NCI-H345 treated with DMSO at 0.1 percent for 48 hours (cell line): Measurements from ENCODE around the gene SAFB2.

ENCODE experiments used
- DNase-seq: peaks from one replicate; lab custom pipeline; 2025; ENCODE audit not compliant: unreplicated experiment; lab: John Stamatoyannopoulos, UW

The SAFB2 gene

DNA sequence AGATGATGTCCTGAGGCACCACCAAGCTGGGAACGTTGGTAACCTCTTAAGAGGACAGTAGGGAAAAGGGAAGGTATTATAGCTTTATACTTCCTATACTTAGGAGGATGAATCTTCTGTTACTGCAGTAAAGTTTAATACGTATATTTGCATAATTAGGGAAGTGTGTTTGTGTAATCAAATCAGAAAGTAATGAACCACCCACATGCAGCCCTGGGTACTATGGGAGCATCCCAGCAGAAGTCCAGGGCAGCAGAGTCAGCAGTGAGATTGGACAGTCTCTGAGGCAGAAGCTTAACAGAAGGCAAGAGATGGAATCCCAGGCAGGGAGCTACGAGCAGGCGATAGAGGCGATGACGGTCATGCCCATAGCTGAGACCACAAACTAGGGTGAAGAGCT lies 12.9 kb upstream of the SAFB2 start:
- DNase-seq: no peak

DNA sequence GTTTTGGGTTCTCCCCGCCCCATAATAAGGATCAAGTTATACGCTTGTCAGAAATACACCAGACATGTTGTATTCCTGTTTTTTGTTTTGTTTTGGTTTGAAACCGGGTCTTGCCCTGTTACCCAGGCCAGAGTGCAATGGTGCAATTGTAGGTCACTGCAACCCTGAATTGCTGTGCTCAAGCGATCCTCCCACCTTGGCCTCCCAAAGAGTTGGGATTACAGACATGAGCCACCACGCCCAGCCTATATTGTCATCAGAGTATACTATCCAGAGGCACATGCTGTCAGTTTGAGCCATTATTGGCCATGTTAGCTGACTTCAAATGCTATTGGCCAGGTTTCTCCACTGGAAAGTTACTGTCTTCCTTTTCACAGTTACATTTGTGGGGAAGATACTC lies 10.1 kb upstream of the SAFB2 start:
- no peak for DNase-seq

- no peak for DNase-seq
Observed at GRCh38 chr19:5632241-5632612, 9.7 kb upstream of the SAFB2 start.

DNA sequence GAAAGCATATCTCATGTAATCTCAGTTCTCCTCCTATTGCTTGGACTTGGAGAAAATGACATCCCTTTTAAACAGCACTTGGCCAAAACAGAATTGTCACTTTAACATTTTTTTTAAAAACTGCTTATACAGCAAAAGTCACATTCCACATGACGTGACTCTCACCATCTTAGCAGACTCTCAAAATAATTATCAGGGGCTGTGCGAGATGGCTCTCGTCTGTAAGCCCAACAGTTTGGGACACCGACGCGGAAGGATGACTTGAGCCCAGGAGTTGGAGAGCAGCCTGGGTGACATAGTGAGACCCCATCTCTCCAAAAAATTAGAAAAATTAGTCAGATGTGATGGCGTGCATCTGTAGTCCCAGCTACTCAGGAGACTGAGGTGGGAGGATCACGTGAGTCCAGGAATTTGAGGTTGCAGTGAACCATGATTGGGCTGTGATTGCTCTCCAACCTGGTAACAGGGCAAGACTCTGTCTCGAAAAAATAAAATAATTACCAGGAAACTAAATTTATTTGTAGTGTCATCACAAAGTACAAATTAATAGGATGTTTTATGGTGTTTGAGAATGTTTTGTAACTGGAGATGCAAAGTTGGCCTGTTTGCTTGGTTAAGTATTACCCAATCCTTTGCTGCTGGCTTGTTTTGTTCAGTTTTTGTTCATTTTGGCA lies 9.1 kb upstream of the SAFB2 start:
- no peak for DNase-seq

- no peak for DNase-seq
Observed at GRCh38 chr19:5628919-5629481, 6.4 kb upstream of the SAFB2 start.

- no peak for DNase-seq
Observed at GRCh38 chr19:5628461-5628860, 5.9 kb upstream of the SAFB2 start.

DNA sequence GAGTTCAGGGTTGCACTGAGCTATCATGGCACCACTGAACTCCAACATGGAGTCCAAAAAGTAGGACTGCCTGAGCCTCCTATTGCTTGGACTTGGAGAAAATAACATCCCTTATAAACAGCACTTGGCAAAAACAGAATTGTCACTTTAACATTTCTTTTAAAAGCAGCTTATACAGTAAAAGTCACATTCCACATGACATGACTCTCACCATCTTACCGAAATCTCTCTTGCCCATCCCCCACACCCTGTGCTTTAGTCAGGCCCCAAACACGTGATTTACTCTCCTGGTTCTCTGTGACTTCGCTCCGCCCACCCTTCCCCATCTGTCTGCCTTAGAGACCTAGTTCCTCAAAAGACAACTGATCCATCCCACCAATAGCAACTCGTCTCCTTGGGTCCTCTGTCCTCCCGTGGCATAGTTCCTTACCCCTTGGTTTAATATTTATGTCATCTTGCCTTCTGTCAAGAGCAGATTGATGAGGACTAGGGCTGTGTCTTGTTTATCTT lies 4.9 kb upstream of the SAFB2 start:
- no peak for DNase-seq

DNA sequence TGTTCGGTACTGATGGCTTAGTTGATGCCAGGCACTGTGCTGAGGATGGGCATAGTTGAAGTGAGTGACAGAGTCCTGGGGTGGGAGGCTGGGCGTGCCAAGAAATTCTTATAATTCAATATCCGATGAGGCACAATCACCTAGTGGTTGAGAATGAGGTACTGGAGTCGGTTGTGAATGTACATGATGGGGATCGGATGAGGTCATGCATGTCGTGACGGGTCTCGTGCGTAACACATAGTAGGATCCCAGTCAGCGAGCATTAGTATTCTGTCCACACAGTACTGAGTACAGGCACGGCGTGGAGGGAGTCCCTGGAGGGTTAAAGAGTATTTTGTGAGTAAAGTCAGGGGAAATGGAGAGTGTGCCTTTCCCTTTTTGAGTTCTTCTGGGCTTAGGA lies 3.1 kb upstream of the SAFB2 start:
- no peak for DNase-seq

- DNase-seq: no peak
Observed at GRCh38 chr19:5624741-5625278, 2.2 kb upstream of the SAFB2 start.

GRCh38 chr19:5624018-5624663 lies 1.6 kb upstream of the SAFB2 start:
- DNase-seq: no peak

DNA sequence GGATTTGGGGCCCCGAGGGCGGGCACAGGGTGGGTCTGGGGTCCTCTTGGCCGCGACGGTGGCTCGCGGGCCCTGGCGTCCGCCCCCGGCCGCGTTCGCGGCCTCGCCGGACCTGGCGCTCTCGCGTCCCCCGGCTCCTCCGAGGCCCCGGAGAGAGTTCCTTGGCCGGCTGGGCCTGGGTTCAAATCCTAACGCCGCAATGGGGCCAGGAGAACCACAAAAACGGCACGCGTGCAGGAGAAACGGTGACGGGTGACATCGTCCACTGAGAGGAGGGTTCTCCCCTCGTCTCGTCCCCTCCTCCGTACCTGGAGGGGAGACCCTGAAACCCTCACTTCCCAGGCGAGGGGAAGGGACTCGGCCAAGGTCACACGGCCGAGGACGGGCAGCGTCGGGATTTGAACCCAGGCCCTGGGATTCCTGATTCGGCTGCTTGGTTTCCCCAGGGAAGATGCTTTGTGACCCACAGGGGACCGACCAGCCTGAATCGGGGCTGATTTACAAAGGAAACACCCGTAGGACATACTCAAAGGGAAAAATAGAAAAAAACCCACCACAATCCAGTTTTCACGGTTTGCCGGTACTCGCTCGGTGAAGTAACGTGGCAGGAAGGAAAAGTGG lies 931 bp upstream of the SAFB2 start:
- DNase-seq: no peak

DNA sequence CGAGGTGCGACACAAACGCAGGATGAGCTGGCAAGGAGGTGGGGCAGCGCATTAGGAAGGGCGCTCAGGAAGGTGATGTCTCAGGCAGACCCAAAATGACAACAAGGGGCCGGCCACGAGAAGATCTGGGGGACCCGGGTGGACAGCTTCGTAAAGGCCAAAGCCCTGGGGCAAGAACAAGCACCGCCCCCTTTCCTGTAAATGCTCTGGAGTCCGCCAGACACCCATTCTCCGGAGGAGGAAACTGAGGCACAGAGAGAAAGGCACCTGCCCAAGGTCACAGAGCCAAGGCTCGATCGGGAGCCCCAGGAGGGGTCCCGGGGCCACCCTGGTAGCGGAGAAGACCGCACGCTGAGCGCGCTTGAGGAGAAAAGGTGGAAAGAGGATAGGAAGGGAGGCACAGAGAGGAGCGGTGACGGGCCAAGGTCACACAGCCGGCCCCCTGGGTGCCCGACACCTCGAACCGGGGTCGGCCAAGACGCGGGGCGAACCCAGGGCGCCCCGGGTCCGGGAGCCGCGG lies 571 bp downstream of the SAFB2 start:
- DNase-seq: no peak

- DNase-seq: no peak
Observed at GRCh38 chr19:5621311-5621944, 1.1 kb downstream of the SAFB2 start.

DNA sequence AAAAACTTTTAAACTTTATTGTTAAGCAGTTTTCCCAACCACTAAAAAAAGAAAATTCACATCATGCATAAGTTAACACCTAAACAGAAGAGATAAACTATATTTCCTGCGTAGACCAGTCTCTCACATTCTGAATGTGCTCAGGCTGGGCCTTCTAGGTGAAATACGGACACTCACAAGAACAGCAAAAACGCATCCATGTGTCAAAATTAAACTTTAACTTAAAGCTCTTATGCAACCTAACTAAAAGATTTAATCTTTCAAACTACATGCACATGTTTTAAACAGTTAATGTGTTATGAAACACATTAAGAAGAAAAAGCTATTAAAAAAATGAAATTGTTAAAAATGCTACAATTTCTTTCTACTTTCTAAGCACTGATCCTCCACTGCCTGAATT lies 2.6 kb downstream of the SAFB2 start:
- DNase-seq: no peak

DNA sequence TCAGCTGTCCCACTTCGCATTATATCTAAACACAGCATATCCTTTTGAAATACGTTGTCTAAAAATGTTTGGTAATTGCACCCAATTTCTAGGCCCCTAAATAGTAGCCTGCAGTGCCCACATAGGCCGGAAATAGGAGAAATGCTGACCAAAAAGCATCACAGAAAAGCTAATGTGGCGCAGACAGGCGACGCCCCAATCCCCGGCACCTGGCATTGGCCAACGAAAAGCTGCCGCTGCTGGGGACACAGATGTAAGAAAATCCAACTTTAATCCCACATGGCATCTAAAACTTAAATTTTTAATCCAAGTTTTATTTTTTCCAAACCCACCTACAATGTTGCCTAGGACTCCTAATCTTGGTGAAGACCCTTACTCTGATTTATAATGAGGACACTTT lies 4.0 kb downstream of the SAFB2 start:
- DNase-seq: no peak

GRCh38 chr19:5617080-5617479 lies 5.5 kb downstream of the SAFB2 start:
- no peak for DNase-seq

- no peak for DNase-seq
Observed at GRCh38 chr19:5615756-5616327, 6.7 kb downstream of the SAFB2 start.

DNA sequence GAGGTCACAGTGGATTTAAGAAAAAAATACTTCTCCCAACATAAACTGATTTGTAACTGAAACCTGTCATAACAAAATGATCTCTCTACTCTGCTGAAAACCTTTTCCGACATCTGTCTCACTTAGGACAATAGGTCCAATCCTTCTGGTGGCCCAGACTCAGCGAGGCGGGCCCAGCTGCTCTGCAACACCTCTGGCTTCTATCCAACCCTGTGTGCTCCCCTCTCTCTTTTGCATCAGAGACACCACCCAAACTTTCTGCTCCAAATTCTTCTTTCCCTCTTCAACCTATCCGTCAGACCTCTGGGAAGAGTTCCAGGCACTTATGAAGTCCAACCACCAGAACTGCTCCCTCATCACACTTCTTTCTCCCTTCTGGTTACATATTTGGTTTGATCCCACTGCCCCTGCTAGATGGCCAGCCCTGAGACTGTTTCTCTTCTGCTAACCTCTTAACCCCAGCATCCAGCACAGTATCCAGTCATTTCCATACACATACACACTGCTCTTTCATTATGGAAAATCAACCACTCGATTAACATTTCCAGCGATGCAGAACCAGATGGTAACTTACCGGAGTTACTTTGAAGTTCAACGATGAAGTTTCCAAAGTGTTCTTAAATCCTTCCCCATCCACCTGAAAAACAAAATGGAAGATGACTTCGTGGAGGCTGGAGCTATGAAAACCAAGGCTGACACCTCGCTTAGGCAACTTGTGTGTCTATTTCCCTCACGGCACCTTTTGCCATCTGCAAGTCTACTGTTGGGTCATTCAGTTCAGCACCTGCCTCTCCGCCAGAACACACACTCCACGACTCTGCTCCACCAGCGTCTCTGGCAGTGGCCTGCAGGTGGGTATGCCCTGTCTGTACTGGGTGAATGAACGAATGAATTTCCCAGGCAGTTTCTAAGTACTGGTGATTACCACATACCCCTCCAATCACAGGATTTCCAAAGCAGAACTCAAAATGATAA lies 9.4 kb downstream of the SAFB2 start:
- DNase-seq: no peak

- no peak for DNase-seq
Observed at GRCh38 chr19:5609881-5610448, 12.6 kb downstream of the SAFB2 start.
